H1 (cell line): ENCODE measurements around the gene ARHGEF25. TPM values are rescaled to one million over a fixed set of nuclear protein-coding genes. Genes with fewer than 3 reads are reported as not detected.

Experiments
- polyA plus RNA-seq, 7 experiments: library from polyadenylated mRNA; depleted of rRNA in 3 of 7; stranded (reverse) in 5 of 7; unstranded in 2 of 7; fragments of >200 nt in 5 of 7; fragments of 200-250 nt in 2 of 7; gene quantifications; 1 replicate in 5 of 7; 2 replicates in 1 of 7; 4 replicates in 1 of 7; pipeline versions ENCODE4 v1.2.1 to v1.2.3, GENCODE V29; 2011 to 2013; ENCODE audit warnings: missing spikeins in 2 of 7, mixed read lengths in 2 of 7
- total RNA-seq: library from RNA; stranded (reverse); fragmentation: NEBNext Ultra II Directional; extraction: Animal tissue kit (Norgen Biotek cat#: 25700); gene quantifications from 2 replicates; pipeline ENCODE4 v1.2.1, GENCODE V29; 2021

ARHGEF25 gene
- total and polyA plus RNA-seq, 2 of the 8 experiments (the other 6 are each of a cell fraction or from before 2014, with no cell fraction given), result 5.9 to 8.8 TPM

Other genes with a start within 250 kb of the ARHGEF25 start
- gene R3HDM2, start 180.4 kb upstream of the ARHGEF25 start, total RNA-seq, result 23.7 and 27.0 TPM in 2 replicates
- gene R3HDM2, start 180.4 kb upstream of the ARHGEF25 start, polyA plus RNA-seq (2011; rRNA removed), result 25.6 and 37.1 TPM in 2 replicates
- gene INHBC, start 176.7 kb upstream of the ARHGEF25 start, total RNA-seq, result not detected in 2 replicates
- gene INHBC, start 176.7 kb upstream of the ARHGEF25 start, polyA plus RNA-seq (2011; rRNA removed), result 0.15 and 0.30 TPM in 2 replicates
- 7.0 and 10.2 TPM in 2 replicates for gene INHBE, start 156.1 kb upstream of the ARHGEF25 start, total RNA-seq
- gene INHBE, start 156.1 kb upstream of the ARHGEF25 start, polyA plus RNA-seq (2011; rRNA removed), result 18.8 and 31.9 TPM in 2 replicates
- 20.6 and 23.5 TPM in 2 replicates for gene GLI1, start 151.7 kb upstream of the ARHGEF25 start, total RNA-seq
- 25.3 and 31.0 TPM in 2 replicates for gene GLI1, start 151.7 kb upstream of the ARHGEF25 start, polyA plus RNA-seq (2011; rRNA removed)
- 2.3 and 3.2 TPM in 2 replicates for gene ARHGAP9, start 131.6 kb upstream of the ARHGEF25 start, total RNA-seq
- gene ARHGAP9, start 131.6 kb upstream of the ARHGEF25 start, polyA plus RNA-seq (2011; rRNA removed), result 6.0 and 7.0 TPM in 2 replicates
- gene MARS1, start 123.4 kb upstream of the ARHGEF25 start, total RNA-seq, result 398 and 407 TPM in 2 replicates
- 194 and 255 TPM in 2 replicates for gene MARS1, start 123.4 kb upstream of the ARHGEF25 start, polyA plus RNA-seq (2011; rRNA removed)
- 4.9 TPM in 2 replicates for gene DDIT3, start 90.9 kb upstream of the ARHGEF25 start, total RNA-seq
- gene DDIT3, start 90.9 kb upstream of the ARHGEF25 start, polyA plus RNA-seq (2011; rRNA removed), result 4.7 and 5.7 TPM in 2 replicates
- gene MBD6, start 88.6 kb upstream of the ARHGEF25 start, total RNA-seq, result 32.3 and 32.7 TPM in 2 replicates
- 3.9 and 6.9 TPM in 2 replicates for gene MBD6, start 88.6 kb upstream of the ARHGEF25 start, polyA plus RNA-seq (2011; rRNA removed)
- gene DCTN2, start 64.2 kb upstream of the ARHGEF25 start, total RNA-seq, result 89.3 and 90.3 TPM in 2 replicates
- gene DCTN2, start 64.2 kb upstream of the ARHGEF25 start, polyA plus RNA-seq (2011; rRNA removed), result 91.9 and 140 TPM in 2 replicates
- gene KIF5A, start 61.4 kb upstream of the ARHGEF25 start, total RNA-seq, result 21.9 and 22.8 TPM in 2 replicates
- gene KIF5A, start 61.4 kb upstream of the ARHGEF25 start, polyA plus RNA-seq (2011; rRNA removed), result 10.7 and 11.7 TPM in 2 replicates
- gene PIP4K2C, start 20.2 kb upstream of the ARHGEF25 start, total RNA-seq, result 21.4 and 27.1 TPM in 2 replicates
- gene PIP4K2C, start 20.2 kb upstream of the ARHGEF25 start, polyA plus RNA-seq (2011; rRNA removed), result 21.0 and 25.0 TPM in 2 replicates
- 41.8 and 43.4 TPM in 2 replicates for gene DTX3, start 6.6 kb upstream of the ARHGEF25 start, total RNA-seq
- gene DTX3, start 6.6 kb upstream of the ARHGEF25 start, polyA plus RNA-seq (2011; rRNA removed), result 92.5 and 126 TPM in 2 replicates
- gene B4GALNT1, start 21.8 kb downstream of the ARHGEF25 start, total RNA-seq, result 1.4 and 1.5 TPM in 2 replicates
- gene B4GALNT1, start 21.8 kb downstream of the ARHGEF25 start, polyA plus RNA-seq (2011; rRNA removed), result 2.2 and 2.3 TPM in 2 replicates
- 71.0 and 74.3 TPM in 2 replicates for gene OS9, start 82.7 kb downstream of the ARHGEF25 start, total RNA-seq
- gene OS9, start 82.7 kb downstream of the ARHGEF25 start, polyA plus RNA-seq (2011; rRNA removed), result 108 and 146 TPM in 2 replicates
- gene AGAP2, start 127.3 kb downstream of the ARHGEF25 start, total RNA-seq, result 1.5 and 1.7 TPM in 2 replicates
- 1.5 and 1.8 TPM in 2 replicates for gene AGAP2, start 127.3 kb downstream of the ARHGEF25 start, polyA plus RNA-seq (2011; rRNA removed)
- gene TSPAN31, start 133.6 kb downstream of the ARHGEF25 start, total RNA-seq, result 15.2 and 15.8 TPM in 2 replicates
- 23.3 and 31.4 TPM in 2 replicates for gene TSPAN31, start 133.6 kb downstream of the ARHGEF25 start, polyA plus RNA-seq (2011; rRNA removed)
- 174 and 180 TPM in 2 replicates for gene CDK4, start 140.9 kb downstream of the ARHGEF25 start, total RNA-seq
- gene CDK4, start 140.9 kb downstream of the ARHGEF25 start, polyA plus RNA-seq (2011; rRNA removed), result 311 and 368 TPM in 2 replicates
- gene MARCHF9, start 143.7 kb downstream of the ARHGEF25 start, total RNA-seq, result 6.1 and 6.4 TPM in 2 replicates
- gene MARCHF9, start 143.7 kb downstream of the ARHGEF25 start, polyA plus RNA-seq (2011; rRNA removed), result 6.6 and 7.8 TPM in 2 replicates
- 2.3 and 3.3 TPM in 2 replicates for gene CYP27B1, start 155.6 kb downstream of the ARHGEF25 start, total RNA-seq
- 2.6 and 2.9 TPM in 2 replicates for gene CYP27B1, start 155.6 kb downstream of the ARHGEF25 start, polyA plus RNA-seq (2011; rRNA removed)
- 41.9 and 46.0 TPM in 2 replicates for gene METTL1, start 160.7 kb downstream of the ARHGEF25 start, total RNA-seq
- 37.9 and 40.5 TPM in 2 replicates for gene METTL1, start 160.7 kb downstream of the ARHGEF25 start, polyA plus RNA-seq (2011; rRNA removed)
- 3.1 and 3.8 TPM in 2 replicates for gene EEF1AKMT3, start 161.2 kb downstream of the ARHGEF25 start, total RNA-seq
- 3.6 and 4.4 TPM in 2 replicates for gene EEF1AKMT3, start 161.2 kb downstream of the ARHGEF25 start, polyA plus RNA-seq (2011; rRNA removed)
- 47.9 and 49.8 TPM in 2 replicates for gene TSFM, start 171.4 kb downstream of the ARHGEF25 start, total RNA-seq
- 17.4 and 21.5 TPM in 2 replicates for gene TSFM, start 171.4 kb downstream of the ARHGEF25 start, polyA plus RNA-seq (2011; rRNA removed)
- 0.39 and 1.1 TPM in 2 replicates for gene AVIL, start 207.3 kb downstream of the ARHGEF25 start, total RNA-seq
- gene AVIL, start 207.3 kb downstream of the ARHGEF25 start, polyA plus RNA-seq (2011; rRNA removed), result 0.06 and 0.11 TPM in 2 replicates
- gene CTDSP2, start 235.3 kb downstream of the ARHGEF25 start, total RNA-seq, result 91.7 and 93.7 TPM in 2 replicates
- gene CTDSP2, start 235.3 kb downstream of the ARHGEF25 start, polyA plus RNA-seq (2011; rRNA removed), result 71.3 and 129 TPM in 2 replicates